K562 (cell line): Measurements from ENCODE around the gene SLC4A5. TPM values are rescaled to one million over a fixed set of nuclear protein-coding genes. Genes with fewer than 3 reads are reported as not detected.

ENCODE experiments used
- ATAC-seq: fragments of 200-7000 bp; cut with Tn5 transposase; 3 replicates; pipeline ENCODE4 v1.9.1; 2020; ENCODE audit warnings: moderate library complexity
- BruUV-seq: library from RNA; stranded (reverse); fragments of 400-500 nt; replicated peaks from 2 replicates; lab custom pipeline; 2021; lab: Mats Ljungman, UMichigan
- CTCF ChIA-PET: fragments of 300-600 bp; formaldehyde crosslinking; extraction: SDS; loops from one replicate; lab custom pipeline; 2021; ENCODE audit warnings: low intra/inter-chr PET ratio; lab: Yijun Ruan, JAX
- POLR2A ChIA-PET: fragments of 300-600, 350-650 bp; sonication (Branson Sonifier 250); formaldehyde crosslinking; extraction: SDS; loops from one replicate; lab custom pipeline; 2021; ENCODE audit warnings: antibody characterized with exemption, inconsistent platforms; lab: Yijun Ruan, JAX
- DNase-seq, 4 experiments: peaks; one replicate each; pipeline versions ENCODE4 v3.0.0 to v3.0.0-alpha.2; 2011 to 2018; ENCODE audit warnings: low spot score in 3 of 4, mixed read lengths in 3 of 4; ENCODE audit errors: extremely low read depth in 1 of 4
- FAIRE-seq: peaks from 2 replicates; lab custom pipeline; 2011; peaks lifted over from hg19 to GRCh38; lab: Jason Lieb, UNC
- H2AFZ ChIP-seq: 2 replicates; pipeline ENCODE4 v1.6.0; 2011; ENCODE audit warnings: low read depth, low read length, control low read depth, inconsistent platforms
- H3K27ac ChIP-seq: fragments of 200-600 bp; 3 replicates; pipeline ENCODE4 v1.8.0; 2011; ENCODE audit warnings: low read depth, mild to moderate bottlenecking, control low read depth, inconsistent platforms, low read length, moderate library complexity, mixed read lengths; ENCODE audit errors: extremely low read depth
- H3K27me3 ChIP-seq, 2 experiments: fragments of 300-600 bp in 1 of 2; 2 replicates in 1 of 2; 3 replicates in 1 of 2; pipeline versions ENCODE4 v1.6.0 to v1.8.0; 2011; ENCODE audit warnings: inconsistent platforms in 2 of 2, low read length in 2 of 2, mild to moderate bottlenecking in 1 of 2, mixed read lengths in 1 of 2, moderate library complexity in 1 of 2; ENCODE audit not compliant: control insufficient read depth in 2 of 2, insufficient read depth in 2 of 2
- H3K36me3 ChIP-seq: fragments of 300-600 bp; 3 replicates; pipeline ENCODE4 v1.8.0; 2011; ENCODE audit warnings: mild to moderate bottlenecking, low read length, inconsistent platforms; ENCODE audit not compliant: control insufficient read depth, insufficient read depth
- H3K4me1 ChIP-seq, 2 experiments: fragments of 200-600 bp in 1 of 2; replicated peaks in 1 of 2; 2 replicates in 1 of 2; 3 replicates in 1 of 2; pipeline versions ENCODE4 v1.5.1 to v1.8.0; 2011; ENCODE audit warnings: inconsistent platforms in 2 of 2, low read length in 2 of 2, mild to moderate bottlenecking in 1 of 2, mixed read lengths in 1 of 2, moderate library complexity in 1 of 2; ENCODE audit not compliant: control insufficient read depth in 2 of 2, insufficient read depth in 2 of 2
- H3K4me2 ChIP-seq: 2 replicates; pipeline ENCODE4 v1.6.1; 2011; ENCODE audit warnings: low read length, control low read depth, inconsistent platforms, mixed read lengths; ENCODE audit not compliant: insufficient read depth
- H3K4me3 ChIP-seq: fragments of 200-600 bp; sonication (generic), shearing (Covaris generic); 2 replicates; pipeline ENCODE4 v1.5.1; 2016; ENCODE audit warnings: control low read depth, inconsistent platforms
- H3K79me2 ChIP-seq: fragments of 200-600 bp; 3 replicates; pipeline ENCODE4 v1.8.0; 2011; ENCODE audit warnings: low read length, inconsistent platforms; ENCODE audit not compliant: control insufficient read depth, insufficient read depth
- H3K9ac ChIP-seq, 2 experiments: 2 replicates each; pipeline versions ENCODE4 v1.6.0 to v1.6.1; 2011; ENCODE audit warnings: low read depth in 2 of 2, low read length in 2 of 2, control low read depth in 1 of 2, inconsistent platforms in 1 of 2, mild to moderate bottlenecking in 1 of 2, mixed read lengths in 1 of 2; ENCODE audit not compliant: insufficient read depth in 1 of 2
- H3K9me1 ChIP-seq: one replicate; pipeline ENCODE4 v1.6.0; 2011; ENCODE audit warnings: inconsistent platforms, mild to moderate bottlenecking, low read length, moderate library complexity; ENCODE audit not compliant: control insufficient read depth, insufficient read depth
- H3K9me3 ChIP-seq: replicated peaks from 2 replicates; pipeline ENCODE4 v1.5.1; 2011; ENCODE audit warnings: low read depth, low read length, inconsistent platforms; ENCODE audit not compliant: control insufficient read depth, insufficient read depth
- H4K20me1 ChIP-seq: replicated peaks from 2 replicates; pipeline ENCODE4 v1.6.1; 2011; ENCODE audit warnings: low read length, inconsistent platforms, mixed read lengths; ENCODE audit not compliant: control insufficient read depth, insufficient read depth
- NKRF ChIP-seq: fragments of 450-650 bp; IDR thresholded peaks from 2 replicates; pipeline ENCODE4 v1.6.1; 2016; ENCODE audit warnings: borderline replicate concordance
- NRF1 ChIP-seq, 2 experiments: fragments of 450-650 bp; IDR thresholded peaks in 1 of 2; conservative IDR thresholded peaks in 1 of 2; 2 replicates each; pipeline ENCODE4 v1.6.1; 2014; ENCODE audit warnings: mild to moderate bottlenecking in 2 of 2
- WGBS: fragments of 100-300 bp; shearing (Covaris generic); methylation state at CpG from one replicate; pipeline ENCODE4 v1.1.6; 2016; ENCODE audit warnings: low coverage, mixed read lengths; ENCODE audit not compliant: insufficient coverage; ENCODE audit errors: missing lambda C conversion rate; 5-methylcytosine and 5-hydroxymethylcytosine counted together
- in situ Hi-C: fragments of 300-500 bp; cut with MboI; formaldehyde crosslinking; loops from 4 replicates; pipeline ENCODE4 v1.15.0; 2018; ENCODE audit warnings: inconsistent platforms, mixed read lengths
- intact Hi-C: fragments of 100-400 bp; cut with micrococcal nuclease; formaldehyde crosslinking; loops from 2 replicates; pipeline ENCODE4 v1.14.2; 2022
- polyA plus RNA-seq, 8 experiments: library from polyadenylated mRNA; depleted of rRNA in 4 of 8; stranded (reverse) in 5 of 8; unstranded in 3 of 8; fragments of >200 nt; fragmentation: Nextera tagmentation in 2 of 8; fragmentation: Illumina TruSeq in 1 of 8; extraction: Ambion mirVana in 2 of 8; extraction: Trizol in 1 of 8; gene quantifications; 2 replicates each; pipeline versions ENCODE4 v1.2.1 to v1.2.3, GENCODE V29; 2011 to 2014; ENCODE audit warnings: inconsistent platforms in 1 of 8, missing spikeins in 1 of 8
- total RNA-seq, 7 experiments: library from RNA; depleted of rRNA in 6 of 7; stranded (reverse); fragments of >200 nt in 6 of 7; fragmentation: Illumina TruSeq in 2 of 7; extraction: Trizol in 2 of 7; gene quantifications; 2 replicates each; pipeline versions ENCODE4 v1.2.1 to v1.2.3, GENCODE V29; 2011 to 2021; ENCODE audit warnings: low replicate concordance in 1 of 7

The SLC4A5 gene
- total and polyA plus RNA-seq, 9 of the 15 experiments (the other 6 are each of a cell fraction or from before 2014, with no cell fraction given), result 0.03 to 0.77 (median 0.14) TPM; not detected in 1

DNA sequence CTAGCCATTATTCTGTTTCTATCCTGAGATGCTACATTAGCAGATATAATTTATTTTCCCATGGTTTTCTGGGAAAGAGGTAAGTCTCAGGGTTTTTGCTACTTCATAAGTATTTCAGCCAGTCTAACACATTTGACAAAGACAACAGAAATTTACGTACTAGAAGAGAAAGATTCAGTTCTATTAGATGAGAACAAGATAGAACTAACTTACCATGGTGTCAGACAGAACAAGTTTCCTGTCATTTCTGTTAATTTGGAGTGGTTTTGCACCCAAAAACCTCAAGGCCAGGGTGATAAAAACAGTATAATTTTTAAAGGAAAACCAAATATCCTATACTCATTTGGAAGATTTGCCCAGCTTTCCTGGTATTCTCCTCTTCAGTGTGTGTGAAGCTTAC is 15.6 kb downstream of the SLC4A5 start:
- H3K4me1 ChIP-seq, result peaks cover 0 to 14% of the 10 kb centered on the region in 2 experiments; a peak in 4 of 5 replicates
- no peaks in the 10 kb centered on the region for H3K9me3 ChIP-seq
- no peaks in the 10 kb centered on the region; a peak in 1 of 5 replicates for H3K27me3 ChIP-seq
- no TSS peak for BruUV-seq
- CTCF ChIA-PET, result interaction anchor here (0.6 kb wide), 1 partner anchor 215 kb away, joined by 3 read pairs; no protein-coding TSS in a partner anchor
- H3K79me2 ChIP-seq, result no peaks in the 10 kb centered on the region
- POLR2A ChIA-PET, result interaction anchor here (1.3 kb wide), 1 partner anchor 11 kb away, joined by 3 read pairs; no protein-coding TSS in a partner anchor
- H3K36me3 ChIP-seq, result no peaks in the 10 kb centered on the region
- H3K4me2 ChIP-seq, result no peak overlapping the region
- no peak for DNase-seq
- in situ Hi-C loops, result no loop called here
- H2AFZ ChIP-seq, result peak overlapping the region; percentile 71
- WGBS, result 20% methylated on average over 1 of the region's 1 CpG
- TF ChIP-seq NRF1 (conservative IDR thresholded peaks at IDR 0.05 in 1 of 2, IDR thresholded peaks at IDR 0.05 in 1 of 2) (peak in 1 of 2 experiments; percentile 9; a peak in 1 of 4 replicates), NKRF (no peak)
- no peaks in the 10 kb centered on the region for H4K20me1 ChIP-seq
- FAIRE-seq, result no peak
- no peak overlapping the region for H3K9ac ChIP-seq
- H3K27ac ChIP-seq, result no peak overlapping the region
- no peak overlapping the region for H3K4me3 ChIP-seq
- H3K9me1 ChIP-seq, result no peaks in the 10 kb centered on the region
- intact Hi-C loops, result loop anchor here (2.0 kb wide), 1 partner anchor 61 kb away; no protein-coding TSS in a partner anchor
- no peak for ATAC-seq
